Testis (tissue), 2 donors: Measurements from ENCODE around the gene ANGPTL4.

Source experiments
- CTCF ChIP-seq, 3 experiments: fragments of 450-650 bp in 2 of 3; fragments of 200-600 bp in 1 of 3; sonication (generic) in 1 of 3; IDR thresholded peaks; one replicate each; pipeline ENCODE4 v1.5.1; 2016 to 2019; ENCODE audit warnings: antibody characterized with exemption in 3 of 3, mild to moderate bottlenecking in 2 of 3, moderate library complexity in 1 of 3
- POLR2A ChIP-seq: fragments of 450-650 bp; IDR thresholded peaks from one replicate; pipeline ENCODE4 v1.6.1; 2017; ENCODE audit warnings: antibody characterized with exemption, mild to moderate bottlenecking, moderate library complexity

DNA sequence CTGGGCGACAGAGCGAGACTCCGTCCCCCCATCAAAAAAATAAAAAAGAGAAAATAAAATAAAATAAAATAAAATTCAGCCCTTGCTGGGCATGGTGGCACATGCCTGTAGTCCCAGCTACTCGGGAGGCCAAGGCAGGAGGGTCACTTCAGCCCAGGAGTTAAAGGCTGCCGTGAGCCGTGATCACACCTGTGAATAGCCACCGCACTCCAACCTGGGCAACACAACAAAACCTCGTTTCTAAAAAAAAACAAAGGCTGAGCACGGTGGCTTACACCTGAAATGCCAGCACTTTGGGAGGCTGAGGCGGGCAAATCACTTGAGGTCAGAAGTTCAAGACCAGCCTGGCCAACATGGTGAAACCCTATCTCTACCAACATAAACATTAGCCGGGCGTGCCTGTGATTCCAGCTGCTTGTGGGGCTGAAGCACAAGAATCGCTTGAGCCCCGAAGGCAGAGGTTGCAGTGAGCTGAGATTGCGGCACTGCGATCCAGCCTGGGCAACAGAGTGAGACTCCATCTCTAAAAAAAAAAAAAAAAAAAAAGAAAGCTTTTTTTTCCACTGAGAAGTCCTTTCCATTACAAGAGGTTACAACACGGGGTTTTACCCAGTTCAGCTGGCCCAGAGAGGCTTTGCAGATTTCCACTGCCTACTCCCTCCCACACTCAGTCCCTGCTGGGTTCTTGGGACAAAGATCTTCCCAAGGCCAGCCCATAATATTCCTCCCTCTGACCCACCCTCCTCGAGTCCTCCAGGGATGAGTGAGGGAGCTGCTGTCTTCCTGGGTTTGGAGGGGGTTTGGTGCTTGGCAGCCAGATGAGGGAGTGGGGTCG is 6.4 kb downstream of the ANGPTL4 start:
- TF ChIP-seq CTCF (IDR thresholded peaks at IDR 0.05) = no peak
- no peak for TF ChIP-seq POLR2A
